Gastrocnemius medialis (tissue), 4 donors: Measurements from ENCODE around the gene CDH2.

ENCODE experiments used
- CTCF ChIP-seq, 5 experiments: fragments of 450-650 bp in 3 of 5; fragments of 200-600 bp in 2 of 5; sonication (generic) in 2 of 5; IDR thresholded peaks in 4 of 5; conservative IDR thresholded peaks in 1 of 5; 1 replicate in 4 of 5; 2 replicates in 1 of 5; pipeline ENCODE4 v1.5.1; 2016 to 2019; ENCODE audit warnings: antibody characterized with exemption in 5 of 5, mild to moderate bottlenecking in 3 of 5, moderate library complexity in 3 of 5
- POLR2A ChIP-seq, 2 donors: fragments of 450-650 bp; IDR thresholded peaks; one replicate each; pipeline ENCODE4 v1.6.1; 2017; ENCODE audit warnings: antibody characterized with exemption in 2 of 2, mild to moderate bottlenecking in 2 of 2, moderate library complexity in 2 of 2

DNA sequence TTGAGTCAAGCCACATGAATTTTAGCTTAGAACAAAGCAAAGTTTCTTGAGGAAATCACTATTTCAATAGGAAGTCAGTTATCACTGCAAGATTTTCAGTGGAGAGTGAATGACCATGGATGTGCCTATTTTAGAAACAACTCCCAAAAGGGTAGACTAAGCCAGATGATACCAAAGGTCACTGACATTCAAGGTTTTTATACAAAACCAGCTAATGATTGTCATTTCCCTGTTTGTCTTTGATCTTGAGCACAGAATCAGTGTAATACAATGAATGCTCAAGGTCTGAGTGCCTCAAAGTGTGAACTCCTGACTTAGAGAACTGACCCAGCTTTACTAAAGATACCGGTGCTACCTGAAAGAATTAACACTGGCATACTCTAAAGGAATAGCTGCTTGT lies 60.5 kb downstream of the CDH2 start:
- no peak for TF ChIP-seq CTCF (IDR thresholded peaks at IDR 0.05 in 4 of 5, conservative IDR thresholded peaks at IDR 0.05 in 1 of 5)
- TF ChIP-seq POLR2A (IDR thresholded peaks at IDR 0.05) = no peak
